ENCODE results near the gene GRK7.

GRCh38 chr3:141763088-141763750, at the start of gene GRK7:
- TF ChIP-seq CTCF (CRISPR knock-in tag; IDR thresholded peaks at IDR 0.05) (no peak), POLR2A (IDR thresholded peaks at IDR 0.05; ENCODE audit: insufficient read depth in 1 of 2, low read depth in 2 of 2, low read length in 2 of 2) (no peak), ZSCAN30 (CRISPR knock-in tag; IDR thresholded peaks at IDR 0.05) (no peak), SMC3 (IDR thresholded peaks at IDR 0.05; ENCODE audit: low read length) (no peak)
